Endothelial cell of hepatic sinusoid (primary cell): ENCODE data around the gene SLC4A1.

Experiments used
- in situ Hi-C: cut with HindIII; loops from 2 replicates; pipeline ENCODE4 v1.10.0; 2017; ENCODE audit warnings: low sequenced_read_pairs

SLC4A1 gene

GRCh38 chr17:44267818-44268490 is at the start of gene SLC4A1:
Gene SLC4A1, minus strand, starts transcription at chr17:44268135. Its CDS starts 5,269 bp downstream, at chr17:44262866.
- in situ Hi-C loops: no loop called here

DNA sequence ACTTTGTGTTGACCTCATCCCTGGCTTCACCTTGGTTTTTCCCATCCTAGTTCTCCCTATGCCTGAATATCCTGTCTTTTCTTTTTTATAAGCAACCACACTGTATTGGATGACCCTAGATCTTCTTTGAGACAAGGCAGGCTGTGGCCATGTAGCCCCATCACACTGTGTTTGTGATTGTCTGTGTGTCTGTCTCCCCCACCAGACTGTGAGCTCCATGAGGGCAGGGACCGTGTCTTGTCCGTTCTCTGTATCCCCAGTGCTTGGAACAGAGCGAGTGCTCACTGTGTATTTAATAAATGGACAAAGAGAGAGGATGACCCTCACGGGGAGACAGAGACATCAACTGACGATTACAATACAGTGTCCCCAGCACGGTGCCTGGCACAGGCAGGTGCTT is 49.6 kb upstream of the SLC4A1 start:
- in situ Hi-C loops: loop anchor here (10.0 kb wide), 1 partner anchor 63 kb away; no protein-coding TSS in a partner anchor

DNA sequence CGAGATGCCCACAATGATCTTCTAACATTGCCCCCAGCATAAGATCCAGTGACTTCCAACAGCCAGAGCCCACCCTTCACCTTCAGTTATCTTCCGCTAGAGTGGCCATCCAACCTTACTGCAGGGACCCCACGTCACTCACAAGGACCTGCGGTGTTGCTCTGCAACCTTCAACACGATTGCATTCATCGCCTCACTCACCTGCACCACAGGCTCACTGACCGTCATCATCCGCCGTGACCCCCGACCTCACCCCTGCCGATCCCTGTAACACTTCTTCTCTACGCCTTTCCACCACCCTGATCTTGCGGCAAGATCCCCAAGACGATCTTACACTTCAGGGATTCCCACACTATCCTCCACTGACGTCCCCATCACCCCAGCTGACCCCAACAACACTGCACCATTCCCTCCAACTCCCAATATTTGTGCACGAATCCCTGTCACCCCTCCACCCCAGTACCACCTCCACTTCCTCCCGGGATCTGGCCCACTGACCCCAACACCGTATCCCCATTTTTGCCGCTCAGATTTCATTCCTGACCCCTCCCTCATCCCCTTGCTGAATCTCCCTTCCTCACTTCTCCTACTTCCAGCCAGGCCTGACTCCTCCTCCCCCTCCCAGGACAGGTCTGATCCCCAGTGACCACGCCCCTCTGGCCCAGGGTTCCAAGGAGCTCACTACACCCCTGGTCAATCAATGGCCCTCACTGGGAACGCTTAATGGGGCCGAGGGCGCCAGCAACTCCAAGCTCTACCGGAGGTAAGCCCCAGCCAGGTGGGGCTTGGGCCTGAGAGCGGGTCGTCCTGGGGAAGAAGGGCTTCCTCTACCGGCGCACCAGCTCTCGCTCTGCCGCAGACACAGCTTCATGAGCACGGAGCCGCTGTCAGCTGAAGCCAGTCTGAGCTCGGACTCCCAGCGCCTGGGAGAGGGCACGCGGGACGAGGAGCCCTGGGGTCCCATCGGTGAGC is 48.1 kb upstream of the SLC4A1 start:
- in situ Hi-C loops: loop anchor here (10.0 kb wide), 1 partner anchor 61 kb away; no protein-coding TSS in a partner anchor

- in situ Hi-C loops: loop anchor here (5.0 to 10.0 kb wide), 2 partner anchors 60 to 113 kb away; no protein-coding TSS in a partner anchor
Observed at GRCh38 chr17:44314869-44315661, 47.1 kb upstream of the SLC4A1 start.

GRCh38 chr17:44314524-44314868 is 46.6 kb upstream of the SLC4A1 start:
- in situ Hi-C loops: loop anchor here (5.0 to 10.0 kb wide), 2 partner anchors 60 to 112 kb away; no protein-coding TSS in a partner anchor

DNA sequence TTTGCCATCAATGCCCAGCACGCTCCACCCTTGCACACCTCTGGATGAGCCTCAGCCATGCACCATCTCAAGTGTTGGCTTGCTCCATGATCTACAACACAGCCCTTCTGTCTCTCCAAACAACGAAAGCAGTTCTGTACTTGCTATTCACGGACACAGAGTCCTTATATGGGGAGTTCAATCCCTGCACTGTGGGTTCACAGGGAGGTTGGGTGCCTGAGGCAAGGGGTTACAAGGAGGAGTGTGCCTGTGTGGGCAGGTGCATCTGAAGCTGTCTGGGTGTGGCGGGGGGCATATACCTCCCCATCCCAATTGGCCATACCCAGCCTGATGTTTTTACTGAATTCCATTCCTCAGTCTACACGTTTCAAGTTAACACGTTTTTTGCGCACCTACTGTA is 46.1 kb upstream of the SLC4A1 start:
- in situ Hi-C loops: loop anchor here (5.0 to 10.0 kb wide), 2 partner anchors 59 to 112 kb away; no protein-coding TSS in a partner anchor

DNA sequence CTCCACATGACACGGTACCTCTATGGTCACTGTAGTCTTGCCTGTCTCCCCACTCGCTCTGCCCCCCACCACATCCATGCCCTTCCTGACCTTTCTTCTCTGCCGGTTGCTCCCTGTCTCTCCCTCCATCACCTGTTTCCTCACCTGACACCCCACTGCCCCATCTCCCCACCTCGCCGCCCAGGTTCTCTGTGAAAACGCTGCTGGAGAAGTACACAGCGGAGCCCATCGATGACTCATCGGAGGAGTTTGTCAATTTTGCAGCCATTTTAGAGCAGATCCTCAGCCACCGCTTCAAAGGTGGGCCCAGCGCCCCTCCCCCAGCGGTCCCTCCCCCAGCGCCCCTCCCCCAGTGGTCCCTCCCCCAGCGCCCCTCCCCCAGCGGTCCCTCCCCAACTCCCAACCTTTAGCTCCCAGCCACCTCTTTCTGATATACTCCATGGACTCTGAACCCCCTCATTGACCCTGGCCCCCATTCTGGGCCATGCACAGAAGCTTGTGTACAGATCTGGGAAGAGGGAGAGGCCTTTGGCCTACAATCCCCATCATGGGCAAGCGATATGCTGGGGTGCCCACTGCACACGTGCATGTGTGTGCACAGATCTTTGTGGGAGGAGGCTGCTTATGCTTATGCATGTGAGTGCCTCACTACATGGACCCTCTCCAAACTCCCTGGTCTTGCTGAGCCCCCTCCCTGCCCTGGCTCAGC is 44.6 kb upstream of the SLC4A1 start:
- in situ Hi-C loops: loop anchor here (5.0 to 10.0 kb wide), 2 partner anchors 58 to 110 kb away; no protein-coding TSS in a partner anchor

DNA sequence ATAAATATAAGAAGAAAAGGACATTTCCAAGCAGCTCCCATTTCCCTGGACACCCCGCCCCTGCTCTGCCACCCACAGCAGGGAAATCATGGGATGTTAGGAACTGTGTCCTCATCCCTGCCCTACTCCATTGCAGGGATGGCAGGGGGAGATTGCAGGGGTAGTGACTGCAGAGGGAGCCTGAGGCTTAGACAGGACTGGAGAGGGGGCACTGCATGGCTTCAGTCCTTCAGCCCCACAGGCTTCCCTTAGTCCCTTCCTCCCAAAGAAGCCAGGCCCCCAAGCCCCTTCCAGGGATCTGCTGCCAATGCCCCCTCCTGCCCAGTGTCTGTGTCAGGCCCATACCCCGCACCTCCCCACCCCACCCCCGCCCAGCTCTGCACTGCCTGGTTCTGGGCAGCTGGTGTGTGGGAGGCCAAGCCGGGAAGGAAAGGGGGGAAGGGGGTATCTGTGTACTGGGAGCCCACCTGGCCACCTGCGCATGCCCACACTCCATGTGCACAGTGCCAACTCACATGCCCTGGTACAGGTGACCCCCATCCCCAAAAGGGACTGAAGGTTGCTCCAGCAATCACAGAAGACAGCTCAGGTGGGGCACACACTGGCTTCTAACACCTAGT is 43.7 kb upstream of the SLC4A1 start:
- in situ Hi-C loops: loop anchor here (5.0 to 10.0 kb wide), 2 partner anchors 57 to 109 kb away; no protein-coding TSS in a partner anchor

DNA sequence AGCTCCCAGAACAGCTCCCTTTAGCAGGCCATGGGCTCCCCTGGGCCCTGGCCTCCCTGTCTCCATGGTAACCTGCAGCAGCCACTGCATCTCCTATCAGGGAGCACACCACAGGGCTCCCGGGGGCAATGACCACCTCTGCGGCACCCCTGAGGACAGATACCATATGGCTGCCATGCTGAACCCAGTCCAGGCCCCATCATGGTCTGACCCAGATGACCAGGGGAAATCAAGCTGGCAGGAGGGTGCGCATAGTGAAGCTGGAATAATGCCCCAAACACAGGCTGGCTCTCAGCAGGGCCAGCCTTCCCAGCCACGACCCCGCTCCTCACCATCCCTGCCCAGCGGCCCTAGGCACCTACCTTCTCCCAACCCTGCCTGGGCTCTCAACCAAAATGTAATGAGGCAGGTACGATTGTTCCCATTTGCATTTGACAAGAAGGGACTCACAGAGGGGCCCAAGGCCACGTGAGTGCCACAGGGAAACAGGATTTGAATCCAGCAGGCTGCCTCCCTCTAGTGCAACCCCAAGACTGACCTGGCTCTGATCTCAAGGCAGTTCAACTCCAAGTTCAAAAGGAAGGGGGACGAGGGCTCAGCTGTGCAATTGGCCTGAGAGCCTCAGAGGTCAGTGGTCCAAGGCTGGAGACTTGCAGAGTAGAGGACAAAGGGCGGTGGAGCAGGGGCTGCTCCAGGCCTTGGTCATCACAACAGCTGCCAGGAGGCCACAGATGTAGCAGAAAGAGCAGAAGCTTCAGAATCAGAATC is 42.9 kb upstream of the SLC4A1 start:
- in situ Hi-C loops: loop anchor here (5.0 to 10.0 kb wide), 2 partner anchors 56 to 108 kb away; no protein-coding TSS in a partner anchor

DNA sequence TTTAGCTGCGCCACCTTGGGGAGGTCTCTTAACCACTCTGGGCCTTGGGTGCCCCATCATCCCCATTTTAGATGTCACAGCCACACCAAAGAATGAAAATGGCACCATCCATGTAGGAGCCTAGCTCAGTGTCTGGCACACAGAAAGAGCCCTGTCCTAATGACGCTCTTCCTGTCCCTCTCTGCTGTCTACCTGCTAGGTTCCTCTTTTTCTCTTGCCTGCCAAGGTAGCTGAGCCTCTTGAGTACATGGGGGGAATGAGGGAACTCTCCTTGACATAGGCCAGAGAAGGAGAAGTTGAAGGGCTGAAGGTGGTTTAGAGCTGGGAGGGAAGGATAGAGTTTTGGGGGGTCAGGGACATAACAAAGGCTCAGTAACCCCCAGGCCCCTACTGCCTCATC is 42.3 kb upstream of the SLC4A1 start:
- in situ Hi-C loops: loop anchor here (5.0 to 10.0 kb wide), 2 partner anchors 55 to 108 kb away; no protein-coding TSS in a partner anchor

DNA sequence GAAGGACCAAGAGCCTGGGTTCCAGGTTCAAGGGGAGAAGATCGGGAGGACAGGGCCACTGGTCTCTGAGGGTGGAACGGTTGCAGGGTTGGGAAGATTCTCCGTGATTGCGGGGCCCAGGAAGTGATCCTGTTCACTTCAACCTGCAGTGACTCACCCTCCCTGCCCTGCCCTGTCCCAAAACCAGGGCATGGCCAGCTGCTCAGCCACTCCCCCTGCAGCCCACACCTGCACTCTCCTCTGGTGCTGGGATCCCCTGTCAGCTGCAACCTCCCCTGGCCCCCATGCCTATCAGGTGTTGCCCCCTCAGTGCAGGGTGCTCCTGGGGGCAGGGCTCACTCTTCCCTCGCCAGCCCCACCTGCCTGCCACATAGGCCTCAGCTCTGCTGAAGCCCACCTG is 41.5 kb upstream of the SLC4A1 start:
- in situ Hi-C loops: no loop called here

DNA sequence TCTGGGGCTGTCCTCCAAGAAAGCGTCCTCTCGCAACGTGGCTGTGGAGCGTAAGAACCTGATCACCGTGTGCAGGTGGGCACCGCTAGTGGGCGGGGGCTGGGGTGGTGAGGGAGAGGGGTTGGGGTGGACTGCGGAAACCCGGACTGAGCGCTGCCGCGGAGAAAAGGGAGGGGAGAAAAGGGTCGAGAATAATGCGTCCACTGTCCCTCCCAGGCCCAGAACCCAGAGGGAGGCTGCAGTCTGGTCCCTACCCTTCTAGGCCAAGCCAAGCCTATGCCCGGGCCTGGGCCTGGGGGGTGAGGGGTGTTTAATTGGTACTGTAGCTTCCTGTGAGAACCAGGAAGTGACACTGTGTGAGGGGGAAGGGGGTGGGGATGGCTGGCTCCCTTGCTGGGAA is 40.9 kb upstream of the SLC4A1 start:
- in situ Hi-C loops: no loop called here

- in situ Hi-C loops: no loop called here
Observed at GRCh38 chr17:44308320-44308818, 40.4 kb upstream of the SLC4A1 start, which contains the start of gene RUNDC3A. Gene RUNDC3A, plus strand, starts transcription at chr17:44308601. Its CDS starts 232 bp downstream, at chr17:44308833.

DNA sequence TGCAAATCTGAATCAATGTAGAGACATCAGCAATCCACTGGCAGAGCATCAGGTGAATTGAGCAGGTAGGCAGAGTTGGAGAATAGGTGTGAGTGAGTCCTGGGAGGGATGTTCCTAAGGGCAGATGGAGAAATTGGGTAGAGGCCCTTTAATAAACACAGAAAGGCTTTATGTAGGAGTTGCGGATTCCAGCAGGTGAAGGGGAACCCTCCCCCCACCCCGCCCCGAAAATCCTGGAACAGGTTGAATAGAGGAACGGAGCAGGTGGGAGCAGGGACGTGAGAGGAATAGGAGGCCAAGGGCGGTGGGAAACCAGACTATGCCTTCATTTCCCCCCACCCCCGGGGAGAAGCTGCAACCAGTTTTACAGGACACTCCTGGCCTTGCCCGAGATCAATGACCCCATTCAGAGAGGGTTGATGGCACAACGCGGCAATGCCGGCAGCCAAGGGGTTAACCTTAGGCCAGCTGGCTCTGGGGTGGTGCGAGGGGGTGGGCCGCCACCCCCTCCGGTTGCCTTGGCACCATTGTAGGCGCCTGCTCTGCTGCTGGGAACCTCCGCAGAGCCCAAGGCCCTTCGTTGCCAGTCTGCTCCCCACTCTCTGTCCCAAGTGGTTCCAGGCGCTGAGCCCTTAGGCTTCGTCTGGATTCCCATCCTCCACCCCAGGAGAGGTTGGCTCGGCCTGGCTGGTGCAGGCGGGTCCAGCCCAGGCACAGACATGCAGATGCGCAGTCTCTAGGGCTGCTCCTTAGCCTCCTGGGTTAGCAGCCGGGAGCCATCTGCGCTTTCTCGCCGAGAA is 39.7 kb upstream of the SLC4A1 start:
- in situ Hi-C loops: no loop called here

DNA sequence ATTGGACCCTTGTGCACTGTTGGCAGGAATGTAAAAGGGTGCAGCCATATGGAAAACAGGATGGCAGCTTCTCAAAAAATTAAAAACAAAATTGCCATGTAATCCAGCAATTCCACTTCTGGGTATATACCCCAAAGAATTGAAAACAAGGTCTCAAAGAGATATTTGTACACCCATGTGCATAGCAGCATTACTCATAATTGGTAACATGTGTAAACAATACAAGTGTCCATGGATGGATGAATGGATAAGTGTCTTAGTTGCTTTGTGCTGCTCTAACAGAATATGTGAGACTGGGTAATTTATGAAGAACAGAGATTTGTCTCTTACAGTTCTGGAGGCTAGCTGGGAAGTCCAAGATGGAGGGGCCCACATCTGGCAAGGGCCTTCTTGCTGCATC is 36.7 kb upstream of the SLC4A1 start:
- in situ Hi-C loops: no loop called here

- in situ Hi-C loops: no loop called here
Observed at GRCh38 chr17:44297975-44298374, 30.0 kb upstream of the SLC4A1 start.

DNA sequence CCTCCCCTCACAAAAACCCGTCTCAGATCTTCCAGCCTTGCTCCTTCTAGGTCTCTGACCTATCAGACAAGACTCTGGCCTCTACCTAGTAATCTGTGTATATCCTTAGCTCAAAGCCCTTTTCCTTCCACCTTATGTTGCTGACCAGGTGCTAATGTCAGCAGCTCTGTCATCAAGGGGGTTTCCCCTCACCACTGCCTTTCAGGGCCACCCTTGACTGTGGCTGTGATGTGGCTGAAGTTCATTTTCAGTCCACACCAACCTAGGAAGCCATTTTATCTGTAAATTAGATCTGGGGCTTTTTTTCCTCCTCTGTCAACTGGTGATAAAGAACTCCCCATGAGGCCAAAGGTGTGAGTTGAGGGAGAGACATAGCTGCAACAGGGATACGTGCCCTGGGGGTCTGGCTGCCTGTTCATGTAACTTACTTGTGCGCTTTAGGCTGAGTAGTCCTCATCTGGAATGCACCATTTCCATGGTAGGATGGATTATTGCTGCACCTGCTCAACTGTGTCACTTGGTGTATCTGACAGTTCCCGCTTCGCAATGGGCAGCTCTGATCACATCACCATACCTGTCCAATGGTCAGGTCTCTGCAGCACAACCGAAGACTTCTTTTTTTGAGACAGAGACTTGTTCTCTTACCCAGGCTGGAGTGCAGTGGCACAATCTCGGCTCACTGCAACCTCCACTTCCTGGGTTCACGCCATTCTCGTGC is 25.7 kb upstream of the SLC4A1 start:
- in situ Hi-C loops: no loop called here
